ENCODE data around the gene TFDP3.

The TFDP3 gene

GRCh38 chrX:133249266-133250058 lies 31.3 kb upstream of the TFDP3 start:
- H3K4me2 ChIP-seq (ENCODE audit: low read depth, low read length, poor library complexity, severe bottlenecking) = no peak overlapping the region
- H3K4me3 ChIP-seq (ENCODE audit: insufficient read depth, low read length, poor library complexity, severe bottlenecking) = no peak overlapping the region
- H3K27me3 ChIP-seq (ENCODE audit: low read length) = no peaks in the 10 kb centered on the region
- H3K27ac ChIP-seq (ENCODE audit: low read depth, low read length) = no peak overlapping the region
- H3K9ac ChIP-seq (ENCODE audit: low read length) = no peak overlapping the region
- no peaks in the 10 kb centered on the region for H3K9me3 ChIP-seq (ENCODE audit: insufficient read depth, low read length)
- no peaks in the 10 kb centered on the region for H3K9me2 ChIP-seq (replicated peaks; ENCODE audit: insufficient read depth, low read length)
- H4K20me1 ChIP-seq (ENCODE audit: low read depth, low read length) = no peaks in the 10 kb centered on the region
- TF ChIP-seq EZH2phosphoT487 (conservative IDR thresholded peaks at IDR 0.05; ENCODE audit: low read length) = no peak
- TF ChIP-seq, protein P1, sequence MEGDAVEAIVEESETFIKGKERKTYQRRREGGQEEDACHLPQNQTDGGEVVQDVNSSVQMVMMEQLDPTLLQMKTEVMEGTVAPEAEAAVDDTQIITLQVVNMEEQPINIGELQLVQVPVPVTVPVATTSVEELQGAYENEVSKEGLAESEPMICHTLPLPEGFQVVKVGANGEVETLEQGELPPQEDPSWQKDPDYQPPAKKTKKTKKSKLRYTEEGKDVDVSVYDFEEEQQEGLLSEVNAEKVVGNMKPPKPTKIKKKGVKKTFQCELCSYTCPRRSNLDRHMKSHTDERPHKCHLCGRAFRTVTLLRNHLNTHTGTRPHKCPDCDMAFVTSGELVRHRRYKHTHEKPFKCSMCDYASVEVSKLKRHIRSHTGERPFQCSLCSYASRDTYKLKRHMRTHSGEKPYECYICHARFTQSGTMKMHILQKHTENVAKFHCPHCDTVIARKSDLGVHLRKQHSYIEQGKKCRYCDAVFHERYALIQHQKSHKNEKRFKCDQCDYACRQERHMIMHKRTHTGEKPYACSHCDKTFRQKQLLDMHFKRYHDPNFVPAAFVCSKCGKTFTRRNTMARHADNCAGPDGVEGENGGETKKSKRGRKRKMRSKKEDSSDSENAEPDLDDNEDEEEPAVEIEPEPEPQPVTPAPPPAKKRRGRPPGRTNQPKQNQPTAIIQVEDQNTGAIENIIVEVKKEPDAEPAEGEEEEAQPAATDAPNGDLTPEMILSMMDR (IDR thresholded peaks at IDR 0.05; ENCODE audit: insufficient read depth, low read length, poor library complexity, severe bottlenecking) = no peak
- no peaks in the 10 kb centered on the region for H3K36me3 ChIP-seq (ENCODE audit: low read length)
- H3K79me2 ChIP-seq (ENCODE audit: insufficient read depth, low read length) = no peaks in the 10 kb centered on the region
- H2AFZ ChIP-seq (ENCODE audit: low read depth, low read length, severe bottlenecking) = no peak overlapping the region
- no peaks in the 10 kb centered on the region for H3F3A ChIP-seq (ENCODE audit: insufficient read depth)

DNA sequence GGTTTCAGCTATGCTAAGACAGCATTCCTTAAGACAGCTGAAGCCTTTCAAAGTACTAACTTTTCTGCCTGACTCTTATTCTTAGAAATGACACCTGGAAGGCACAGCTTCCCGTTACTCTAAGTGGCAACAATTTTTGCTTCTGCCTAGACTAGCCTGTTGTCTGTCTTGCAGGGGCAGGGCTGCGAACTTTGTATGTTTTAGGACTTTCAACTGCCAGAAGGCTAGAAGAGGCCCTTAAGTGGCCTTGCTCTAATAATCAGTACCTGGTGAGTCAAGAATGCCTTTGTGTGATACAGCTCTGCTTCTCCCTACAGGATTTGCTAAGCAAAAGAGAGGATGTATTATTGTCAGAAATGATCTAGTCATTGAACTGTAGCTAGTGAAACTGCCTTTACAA lies 30.0 kb upstream of the TFDP3 start:
- no peaks in the 10 kb centered on the region for H4K20me1 ChIP-seq (ENCODE audit: low read depth, low read length)
- no peaks in the 10 kb centered on the region for H3K79me2 ChIP-seq (ENCODE audit: insufficient read depth, low read length)
- H3K27ac ChIP-seq (ENCODE audit: low read depth, low read length) = no peak overlapping the region
- no peak overlapping the region for H2AFZ ChIP-seq (ENCODE audit: low read depth, low read length, severe bottlenecking)
- H3K4me3 ChIP-seq (ENCODE audit: insufficient read depth, low read length, poor library complexity, severe bottlenecking) = no peak overlapping the region
- no peaks in the 10 kb centered on the region for H3K9me3 ChIP-seq (ENCODE audit: insufficient read depth, low read length)
- TF ChIP-seq EZH2phosphoT487 (conservative IDR thresholded peaks at IDR 0.05; ENCODE audit: low read length) = no peak
- TF ChIP-seq, protein P1 (IDR thresholded peaks at IDR 0.05; ENCODE audit: insufficient read depth, low read length, poor library complexity, severe bottlenecking) = no peak
- H3K9ac ChIP-seq (ENCODE audit: low read length) = no peak overlapping the region
- H3K36me3 ChIP-seq (ENCODE audit: low read length) = no peaks in the 10 kb centered on the region
- no peaks in the 10 kb centered on the region for H3K27me3 ChIP-seq (ENCODE audit: low read length)
- no peaks in the 10 kb centered on the region for H3K9me2 ChIP-seq (replicated peaks; ENCODE audit: insufficient read depth, low read length)
- no peaks in the 10 kb centered on the region for H3F3A ChIP-seq (ENCODE audit: insufficient read depth)
- H3K4me2 ChIP-seq (ENCODE audit: low read depth, low read length, poor library complexity, severe bottlenecking) = no peak overlapping the region

DNA sequence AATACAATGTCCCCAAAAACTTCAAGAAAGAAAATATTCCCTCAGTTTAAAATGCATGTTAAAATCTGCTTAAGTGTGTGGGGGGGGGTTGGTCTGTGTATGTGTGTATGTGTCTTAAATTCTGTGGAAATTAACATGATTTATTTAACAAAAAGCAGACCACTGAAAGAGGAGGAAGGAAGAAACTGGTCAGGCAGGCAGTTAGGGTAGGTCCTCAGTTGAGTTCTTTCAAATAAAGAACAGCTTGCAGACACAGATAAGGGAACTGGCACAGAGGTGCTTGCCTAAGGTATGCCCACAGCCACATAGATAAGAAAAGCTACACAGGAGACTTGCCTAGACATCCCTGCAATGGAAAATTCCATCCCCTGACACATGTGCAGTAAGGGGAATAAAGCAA lies 28.8 kb upstream of the TFDP3 start:
- no peaks in the 10 kb centered on the region for H3K79me2 ChIP-seq (ENCODE audit: insufficient read depth, low read length)

More for the DNA sequence above, 28.8 kb upstream of the TFDP3 start:
- TF ChIP-seq EZH2phosphoT487 (conservative IDR thresholded peaks at IDR 0.05; ENCODE audit: low read length) = no peak
- TF ChIP-seq, protein P1 (IDR thresholded peaks at IDR 0.05; ENCODE audit: insufficient read depth, low read length, poor library complexity, severe bottlenecking) = no peak
- Histone ChIP-seq H3F3A (ENCODE audit: insufficient read depth) (no peaks in the 10 kb centered on the region), H3K9ac (ENCODE audit: low read length) (no peak overlapping the region), H3K36me3 (ENCODE audit: low read length) (no peaks in the 10 kb centered on the region), H4K20me1 (ENCODE audit: low read depth, low read length) (no peaks in the 10 kb centered on the region), H2AFZ (ENCODE audit: low read depth, low read length, severe bottlenecking) (no peak overlapping the region), H3K9me2 (replicated peaks; ENCODE audit: insufficient read depth, low read length) (no peaks in the 10 kb centered on the region), H3K27ac (ENCODE audit: low read depth, low read length) (no peak overlapping the region), H3K4me3 (ENCODE audit: insufficient read depth, low read length, poor library complexity, severe bottlenecking) (no peak overlapping the region), H3K4me2 (ENCODE audit: low read depth, low read length, poor library complexity, severe bottlenecking) (no peak overlapping the region), H3K27me3 (ENCODE audit: low read length) (no peaks in the 10 kb centered on the region), H3K9me3 (ENCODE audit: insufficient read depth, low read length) (no peaks in the 10 kb centered on the region)
